Measurements from ENCODE around the gene CHN2.
A peak's percentile ranks its signal among the peaks of the same experiment; 100 is the strongest.

The CHN2 gene

GRCh38 chr7:29287366-29287765 is 92.8 kb downstream of the CHN2 start:
- DNase-seq, result peak in 1 of 3 donors; percentile 24

- DNase-seq, result no peak
These were observed 93.9 kb downstream of the CHN2 start for GRCh38 chr7:29288181-29289091.

GRCh38 chr7:29289156-29290021 is 94.8 kb downstream of the CHN2 start:
- DNase-seq, result peak; percentile 32 to 41 (median 38)

GRCh38 chr7:29290829-29291228 is 96.3 kb downstream of the CHN2 start:
- no peak for DNase-seq

- no peak for DNase-seq
These were observed 97.4 kb downstream of the CHN2 start for GRCh38 chr7:29291723-29292618.

GRCh38 chr7:29292886-29293658 is 98.5 kb downstream of the CHN2 start:
- no peak for DNase-seq

- no peak for DNase-seq
These were observed 101.8 kb downstream of the CHN2 start for GRCh38 chr7:29296421-29296820.

- peak in 1 of 3 donors; percentile 38 for DNase-seq
These were observed 102.8 kb downstream of the CHN2 start for GRCh38 chr7:29297194-29297890.

- DNase-seq, result no peak
These were observed 104.5 kb downstream of the CHN2 start for GRCh38 chr7:29299086-29299485.

- DNase-seq, result no peak
These were observed 105.5 kb downstream of the CHN2 start for GRCh38 chr7:29300026-29300480.

- no peak for DNase-seq
These were observed 106.1 kb downstream of the CHN2 start for GRCh38 chr7:29300649-29301048.

GRCh38 chr7:29302666-29303395 is 108.3 kb downstream of the CHN2 start:
- no peak for DNase-seq

GRCh38 chr7:29304756-29305155 is 110.2 kb downstream of the CHN2 start:
- DNase-seq, result no peak

- no peak for DNase-seq
These were observed 111.9 kb downstream of the CHN2 start for GRCh38 chr7:29306319-29306991.

GRCh38 chr7:29308424-29308823 is 113.8 kb downstream of the CHN2 start:
- no peak for DNase-seq

GRCh38 chr7:29309041-29309854 is 114.7 kb downstream of the CHN2 start:
- DNase-seq, result peak; percentile 9 to 50 (median 33)

- no peak for DNase-seq
These were observed 116.0 kb downstream of the CHN2 start for GRCh38 chr7:29310625-29311024.

GRCh38 chr7:29311314-29311713 is 116.7 kb downstream of the CHN2 start:
- no peak for DNase-seq

GRCh38 chr7:29314148-29314547 is 119.6 kb downstream of the CHN2 start:
- peak in 1 of 3 donors; percentile 13 for DNase-seq

Data from suppressor macrophage treated with lipopolysaccharide for 1 hour (primary cell).